GM11168 (cell line): ENCODE measurements around the gene COL12A1.

Experiments
- in situ Hi-C: fragments of 300-500 bp; cut with MboI; formaldehyde crosslinking; loops from one replicate; pipeline ENCODE4 v1.12.0; 2022; ENCODE audit warnings: low sequenced_read_pairs; ENCODE audit not compliant: unreplicated experiment

Gene COL12A1

DNA sequence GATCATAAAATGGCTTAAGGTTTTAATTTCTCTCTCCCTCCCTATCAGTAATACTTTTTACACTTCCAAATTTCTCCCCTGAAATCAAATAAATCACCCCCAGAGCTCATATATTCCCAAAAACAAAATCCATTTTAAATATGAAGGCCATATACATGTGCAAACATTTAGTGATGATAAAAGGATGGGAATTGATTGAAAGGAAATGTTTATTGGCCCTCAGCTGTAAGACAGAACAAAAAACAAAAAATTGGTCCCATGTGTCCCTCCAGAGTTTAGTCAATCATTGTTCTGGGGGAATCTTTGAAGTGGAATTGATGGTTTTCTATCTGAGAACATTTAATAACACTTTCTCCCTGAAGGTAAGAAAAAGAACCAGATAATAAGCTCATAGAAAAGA, 91.7 kb downstream of the COL12A1 start:
- in situ Hi-C loops: no loop called here

DNA sequence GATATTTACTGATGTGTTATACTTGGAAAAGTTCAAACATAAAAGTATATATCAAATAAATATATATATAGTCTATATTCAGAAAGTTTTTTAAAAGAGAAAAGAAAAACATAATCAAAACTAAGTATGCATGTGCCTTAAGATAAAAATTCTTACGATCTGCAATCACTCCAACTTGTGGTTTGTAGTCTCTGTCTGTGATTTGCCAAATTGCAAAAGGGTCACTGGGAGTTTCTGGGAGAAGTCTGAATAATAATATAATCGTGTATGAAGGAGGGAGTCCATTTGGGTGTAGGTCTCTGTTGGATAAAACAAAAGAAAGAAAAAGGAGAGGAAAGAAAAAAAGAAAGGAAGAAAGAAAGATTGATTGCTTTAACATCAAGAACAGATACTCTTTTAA, 92.4 kb downstream of the COL12A1 start:
- in situ Hi-C loops: no loop called here

DNA sequence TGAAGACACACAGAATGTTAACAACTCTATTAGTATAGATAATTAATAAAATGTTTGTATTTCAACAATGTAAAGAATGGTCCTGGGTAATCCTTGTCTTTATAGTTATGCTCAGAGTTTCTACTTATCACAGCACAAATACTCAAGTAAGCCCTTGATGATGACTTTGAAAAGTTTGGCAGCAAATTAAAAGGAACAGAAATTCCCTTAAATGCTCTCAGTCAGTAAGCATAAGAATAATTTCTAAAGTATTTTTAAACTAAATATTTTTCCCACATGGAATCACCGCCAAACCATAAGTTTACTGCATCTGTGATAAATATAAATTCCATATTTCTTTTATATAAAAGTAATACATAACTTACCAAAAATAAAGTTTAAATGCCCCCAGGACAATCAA, 96.1 kb downstream of the COL12A1 start:
- in situ Hi-C loops: no loop called here

DNA sequence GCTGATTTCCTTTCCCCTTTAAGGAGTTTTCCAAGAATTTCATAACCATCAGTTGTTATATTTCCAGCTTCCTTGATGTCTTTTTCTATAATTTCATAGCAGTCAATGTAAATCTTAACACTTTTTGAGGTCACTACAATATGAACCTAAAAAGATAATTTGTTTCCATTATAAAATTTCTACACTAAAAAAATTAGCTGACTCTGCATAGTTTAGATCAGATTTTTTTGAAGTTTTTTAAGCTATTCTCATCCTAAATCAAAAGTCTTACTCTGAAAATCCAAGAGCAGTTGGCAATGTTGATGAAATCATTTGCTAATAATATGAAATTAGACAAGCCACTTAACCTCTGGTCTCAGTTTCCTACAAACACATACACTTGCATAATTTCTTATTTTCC, 96.8 kb downstream of the COL12A1 start:
- in situ Hi-C loops: no loop called here

DNA sequence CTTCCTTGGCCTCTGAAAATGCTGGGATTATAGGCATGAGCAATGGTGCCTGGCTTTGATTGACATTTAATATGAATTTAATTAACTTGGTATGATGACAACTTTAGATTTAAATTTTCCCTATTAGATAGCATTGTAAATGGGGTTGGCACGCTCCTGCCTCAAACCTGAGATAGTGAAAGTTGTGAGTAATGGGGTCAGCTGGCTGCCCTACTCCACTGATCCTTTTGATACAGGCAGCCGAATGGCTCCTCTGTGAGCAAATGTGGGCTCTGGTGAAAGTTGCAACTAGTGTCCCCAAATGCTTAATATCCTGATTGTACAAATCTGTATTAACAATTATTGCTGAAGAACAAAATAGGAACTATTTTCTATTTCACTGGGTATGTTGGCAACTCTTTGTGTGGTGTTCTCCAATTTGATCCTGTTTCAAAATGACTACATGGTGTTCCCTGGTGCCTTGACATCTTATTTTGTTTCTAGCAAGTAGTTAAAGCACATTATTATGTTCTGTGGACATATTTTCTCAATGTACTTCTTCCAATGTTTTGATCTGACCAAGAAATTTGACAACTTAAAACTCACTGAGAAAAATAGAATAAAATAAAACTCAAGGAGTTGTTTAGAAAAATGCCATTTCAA, 97.4 kb downstream of the COL12A1 start:
- in situ Hi-C loops: no loop called here

DNA sequence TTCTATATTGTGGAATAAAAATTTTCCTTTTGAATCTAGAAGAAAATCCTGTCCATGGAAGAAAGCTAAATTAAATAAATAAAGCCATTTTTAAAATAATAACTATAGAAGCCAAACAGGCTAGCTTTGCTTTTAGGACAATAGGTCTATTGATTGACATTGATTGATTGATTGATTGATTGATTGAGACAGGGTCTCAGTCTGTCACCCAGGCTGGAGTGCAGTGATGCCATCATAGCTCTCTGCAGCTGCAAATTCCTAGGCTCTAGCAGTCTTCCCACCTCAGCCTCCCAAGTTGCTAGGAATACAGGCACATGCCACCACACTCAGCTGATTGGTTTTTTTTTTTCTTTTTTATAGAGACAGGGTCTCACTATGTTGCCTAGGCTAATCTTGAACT, 97.9 kb downstream of the COL12A1 start:
- in situ Hi-C loops: no loop called here

DNA sequence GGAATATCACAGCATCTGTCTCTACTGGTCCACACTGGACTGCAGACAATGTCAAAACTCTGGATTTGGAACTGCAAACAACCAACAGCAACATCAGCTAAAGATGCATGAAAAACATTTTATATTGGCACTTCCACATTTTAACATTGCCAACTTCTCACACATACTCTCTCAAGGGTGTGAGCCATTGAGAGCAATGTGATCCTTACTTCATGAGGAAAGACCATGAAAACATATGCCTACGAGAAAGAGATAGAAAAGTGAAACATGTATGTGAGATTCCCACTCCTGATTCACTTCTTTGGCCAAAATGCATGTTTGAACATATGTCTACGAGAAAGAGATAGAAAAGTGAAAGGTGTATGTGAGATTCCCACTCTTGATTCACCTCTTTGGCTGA, 99.4 kb downstream of the COL12A1 start:
- in situ Hi-C loops: no loop called here

DNA sequence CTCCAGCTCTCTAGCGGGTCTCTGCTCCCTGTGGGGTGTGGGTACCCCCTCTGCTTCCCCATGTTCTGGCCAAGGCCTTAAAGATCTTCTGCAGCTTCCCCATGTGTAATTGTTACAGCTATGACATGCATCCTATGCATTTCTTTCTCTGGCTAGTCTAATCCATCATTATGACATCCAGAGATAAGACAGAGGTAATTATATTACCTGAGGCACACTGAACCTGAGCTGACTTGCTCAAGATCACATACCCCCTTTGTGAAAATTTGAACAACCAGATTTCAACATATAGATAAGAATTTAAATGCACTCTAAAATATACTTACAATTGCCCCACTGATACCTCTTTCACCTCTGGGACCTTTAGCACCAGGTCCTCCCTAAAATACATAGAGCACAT, 102.4 kb downstream of the COL12A1 start:
- in situ Hi-C loops: no loop called here

DNA sequence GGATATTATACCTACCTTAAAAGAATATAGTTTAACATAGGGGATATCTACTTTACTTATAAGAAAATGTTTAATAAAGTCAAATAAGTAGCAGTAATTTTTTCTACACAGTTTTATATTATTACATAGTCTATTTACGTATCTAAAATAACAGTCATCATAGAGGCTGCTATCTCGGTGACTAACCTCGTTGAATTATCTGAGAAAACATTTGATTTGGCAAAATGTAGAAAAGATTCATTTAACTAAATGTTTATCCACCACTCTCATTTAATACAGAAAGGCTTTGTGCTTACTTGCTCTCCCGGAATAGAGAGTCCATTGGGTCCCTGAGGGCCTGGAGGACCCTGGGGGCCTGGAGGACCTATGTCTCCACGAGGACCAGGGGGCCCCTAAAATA, 103.6 kb downstream of the COL12A1 start:
- in situ Hi-C loops: no loop called here

DNA sequence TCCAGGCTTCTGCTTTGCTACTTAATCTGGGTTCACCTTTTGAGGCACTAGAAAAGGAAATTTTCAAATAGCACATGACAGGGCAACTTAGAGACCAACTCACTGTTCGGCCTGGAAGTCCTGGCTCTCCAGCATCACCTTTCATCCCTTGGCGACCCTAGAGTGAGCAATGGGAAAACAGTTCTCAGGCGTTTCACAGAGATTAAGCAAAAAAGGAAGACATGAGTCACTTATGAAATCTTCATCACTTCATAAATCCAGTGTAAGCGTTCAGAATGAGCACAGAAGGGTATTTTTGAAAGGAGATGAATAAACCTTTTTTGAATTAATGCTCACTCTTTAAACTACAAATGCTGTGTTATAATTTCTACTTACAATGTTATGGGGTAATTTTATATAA, 104.0 kb downstream of the COL12A1 start:
- in situ Hi-C loops: no loop called here

DNA sequence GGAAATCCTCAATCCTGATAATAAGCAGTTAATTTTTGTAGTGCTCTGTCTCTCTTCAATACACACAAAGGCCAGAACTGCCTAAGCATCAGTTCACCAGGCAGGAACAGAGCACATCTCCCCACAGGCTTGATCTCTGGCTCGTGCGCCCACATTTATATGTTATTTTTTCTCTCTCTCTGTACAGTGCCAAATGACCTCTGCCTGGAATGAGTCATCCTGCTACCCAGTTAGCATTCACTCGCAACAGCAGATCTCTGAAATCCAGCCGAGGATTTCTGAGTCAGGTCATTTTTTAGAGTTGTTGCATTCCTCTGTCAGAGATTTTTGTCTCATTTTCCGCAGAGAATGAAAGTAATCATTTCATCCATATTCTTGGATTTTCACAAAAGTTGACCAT, 107.1 kb downstream of the COL12A1 start:
- in situ Hi-C loops: no loop called here

DNA sequence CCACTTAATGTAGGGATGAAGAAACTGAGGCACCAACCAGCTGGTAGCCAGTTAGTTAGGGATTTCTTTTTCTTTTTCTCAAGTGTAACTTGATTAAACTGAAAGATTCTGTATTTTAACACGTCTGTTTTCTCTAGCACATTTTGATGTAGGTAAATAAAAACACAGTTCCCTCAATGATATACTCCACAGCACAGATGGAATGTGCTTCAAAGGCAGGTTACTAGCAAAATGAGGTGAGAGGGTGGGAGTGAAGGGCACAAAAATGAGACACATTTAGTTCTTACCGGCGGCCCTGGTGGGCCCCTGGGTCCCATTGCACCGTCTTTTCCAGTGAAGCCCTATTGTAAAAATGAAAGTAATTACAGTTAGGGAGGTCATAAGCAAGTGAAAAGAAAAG, 108.9 kb downstream of the COL12A1 start:
- in situ Hi-C loops: no loop called here

DNA sequence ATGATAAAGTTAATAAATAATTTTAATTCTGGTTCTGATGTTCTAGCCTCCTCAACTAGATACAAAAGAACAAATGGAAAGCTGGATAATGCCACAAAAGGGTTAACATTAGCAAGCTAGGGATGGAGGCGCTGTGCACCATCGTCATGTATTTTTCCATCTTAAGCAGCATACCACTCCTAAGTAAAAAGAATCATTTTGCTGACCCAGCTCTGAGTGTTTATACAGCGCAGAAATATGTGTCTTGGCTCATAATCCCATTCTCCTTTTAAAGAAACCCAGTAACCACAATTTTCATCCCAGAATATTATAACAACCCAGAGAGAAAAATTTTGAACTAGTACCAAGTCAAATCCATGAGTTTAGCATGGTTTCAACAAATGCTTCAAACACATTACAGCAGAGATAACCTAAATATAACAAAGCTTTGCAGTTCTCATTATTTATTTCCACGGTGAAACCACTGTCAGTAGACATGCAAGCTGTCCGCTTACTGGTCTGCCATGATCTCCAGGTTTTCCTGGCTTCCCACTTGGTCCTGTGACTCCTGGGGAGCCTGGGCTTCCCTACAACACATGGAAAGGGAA, 111.1 kb downstream of the COL12A1 start:
- in situ Hi-C loops: no loop called here

DNA sequence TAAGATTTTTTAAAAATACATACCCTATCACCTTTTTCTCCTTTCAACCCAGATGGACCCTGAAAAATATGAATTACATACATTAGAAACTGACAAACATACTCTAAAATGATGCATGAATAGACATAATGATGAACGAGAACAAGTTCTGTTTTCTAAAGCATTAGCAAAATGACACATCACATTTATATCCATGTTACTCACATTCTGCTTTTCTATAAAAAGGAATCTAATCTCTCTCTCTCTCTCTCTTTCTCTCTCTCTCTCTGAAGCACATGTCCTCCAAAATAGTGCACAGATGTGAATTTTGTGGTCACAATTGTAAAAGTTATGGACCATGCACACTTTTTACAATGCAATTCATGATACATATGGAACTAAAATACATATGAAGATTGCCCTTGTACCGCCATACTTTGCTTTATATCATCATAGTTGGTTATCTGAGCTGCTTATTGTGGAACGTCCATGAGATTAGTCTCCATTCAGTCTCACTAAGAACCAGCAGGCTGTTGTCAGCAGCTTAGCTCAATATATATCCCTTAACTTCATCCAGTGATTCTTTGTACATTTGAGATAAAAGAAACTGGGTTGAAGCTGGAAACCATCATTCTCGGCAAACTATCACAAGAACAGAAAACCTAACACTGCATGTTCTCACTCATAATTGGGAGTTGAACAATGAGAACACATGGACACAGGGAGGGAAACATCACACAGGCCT, 114.2 kb downstream of the COL12A1 start:
- in situ Hi-C loops: no loop called here

DNA sequence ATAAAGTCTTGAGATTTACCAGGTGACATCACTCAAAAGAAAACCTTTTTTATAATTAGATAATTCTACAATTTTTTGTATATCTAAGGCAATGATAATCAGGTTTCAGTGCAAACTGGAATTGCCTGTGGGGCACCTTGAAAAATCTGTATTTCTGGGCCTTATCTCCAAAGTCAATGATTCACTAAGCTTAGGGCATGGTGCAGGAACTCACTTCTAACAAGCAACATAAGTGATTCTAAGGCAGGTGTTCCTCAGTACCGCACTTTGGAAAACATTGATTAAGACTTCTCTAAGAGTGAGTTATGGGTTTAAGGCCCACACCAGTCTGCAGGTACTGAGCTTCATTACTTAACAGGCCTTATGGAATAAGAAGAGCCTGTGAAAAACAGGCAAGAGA, 115.3 kb downstream of the COL12A1 start:
- in situ Hi-C loops: no loop called here

DNA sequence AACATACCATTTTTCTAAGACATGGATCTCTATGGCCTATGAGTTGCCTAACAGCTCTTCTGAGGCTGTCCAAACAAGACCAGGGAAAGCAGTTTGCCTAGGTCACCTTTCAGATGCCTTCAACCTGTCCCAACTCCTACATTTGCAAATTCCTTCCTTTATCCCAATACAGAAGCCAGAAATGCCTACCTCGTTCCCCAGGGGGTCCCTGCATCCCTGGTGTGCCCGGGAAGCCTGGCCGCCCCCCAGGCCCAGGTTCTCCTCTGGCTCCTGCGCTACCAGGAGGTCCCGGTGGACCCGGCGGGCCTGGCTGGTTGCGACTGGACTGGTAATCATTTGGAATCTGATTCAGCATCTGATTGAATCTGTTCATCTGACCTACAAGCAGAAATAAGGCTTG, 115.9 kb downstream of the COL12A1 start:
- in situ Hi-C loops: no loop called here

DNA sequence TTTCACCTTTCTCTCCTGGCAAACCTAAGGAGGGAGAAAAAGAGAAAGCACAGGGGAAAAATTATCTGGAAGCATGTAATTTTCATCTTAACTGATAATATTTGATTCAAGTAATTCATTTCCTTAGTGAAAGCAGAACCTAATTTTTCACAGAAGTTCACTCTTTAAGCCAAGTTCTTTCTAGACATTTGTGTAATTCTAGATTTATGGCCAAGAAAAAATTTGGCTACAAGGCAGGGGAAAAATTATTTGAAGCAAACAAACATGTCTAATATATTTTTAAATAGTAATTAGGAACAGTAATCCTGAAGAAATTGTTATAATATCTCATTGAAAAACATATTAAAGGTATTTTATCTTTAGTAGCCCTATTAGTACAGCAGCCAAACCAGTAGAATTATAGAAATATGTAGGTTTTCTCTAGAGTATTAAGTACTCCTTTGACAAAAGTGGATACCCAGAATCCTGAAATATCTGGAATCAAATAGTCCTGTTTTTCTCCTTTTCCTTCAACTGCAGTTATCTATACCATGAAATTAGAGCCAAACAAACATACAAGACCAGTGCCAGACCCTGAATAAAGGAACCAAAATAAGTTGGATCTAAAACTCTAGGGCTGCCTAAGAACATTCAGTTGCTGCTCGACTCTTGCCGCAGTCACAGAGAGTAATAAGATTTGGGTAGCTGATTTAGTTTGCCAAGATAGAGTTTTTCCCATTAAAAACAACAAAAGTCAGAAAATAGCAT, 116.5 kb downstream of the COL12A1 start:
- in situ Hi-C loops: no loop called here

DNA sequence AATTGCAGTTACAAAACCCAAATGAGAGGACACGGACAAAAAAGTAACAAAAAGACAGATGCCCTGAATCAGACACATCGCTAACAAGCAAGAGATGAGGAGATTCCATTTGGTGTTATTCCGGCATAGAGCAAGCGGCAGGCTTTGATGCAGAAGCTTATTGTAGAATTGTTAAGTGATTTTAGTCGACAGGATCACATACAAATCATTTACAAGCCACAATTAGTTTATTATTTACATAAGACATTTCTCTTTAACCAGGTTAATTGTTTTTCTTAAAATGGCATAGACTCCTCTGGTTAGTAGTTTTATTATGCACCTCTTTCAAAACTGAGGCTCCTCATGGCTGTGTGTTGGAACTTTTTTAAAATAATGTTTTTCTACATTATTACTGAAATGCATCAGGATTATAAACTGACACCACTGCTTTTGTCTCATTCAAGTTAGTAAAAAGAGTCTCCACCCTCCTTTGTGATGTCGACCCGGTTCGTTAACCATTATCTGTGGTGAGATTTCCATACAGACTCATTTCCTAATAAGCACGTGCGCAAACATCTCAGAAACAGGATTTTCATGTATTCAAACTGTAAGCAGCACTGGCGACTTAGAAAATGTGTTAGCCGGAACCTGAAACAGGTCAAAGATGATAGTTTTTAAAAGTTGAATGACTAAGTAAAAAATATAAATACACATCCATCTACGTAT, 119.8 kb downstream of the COL12A1 start:
- in situ Hi-C loops: no loop called here

DNA sequence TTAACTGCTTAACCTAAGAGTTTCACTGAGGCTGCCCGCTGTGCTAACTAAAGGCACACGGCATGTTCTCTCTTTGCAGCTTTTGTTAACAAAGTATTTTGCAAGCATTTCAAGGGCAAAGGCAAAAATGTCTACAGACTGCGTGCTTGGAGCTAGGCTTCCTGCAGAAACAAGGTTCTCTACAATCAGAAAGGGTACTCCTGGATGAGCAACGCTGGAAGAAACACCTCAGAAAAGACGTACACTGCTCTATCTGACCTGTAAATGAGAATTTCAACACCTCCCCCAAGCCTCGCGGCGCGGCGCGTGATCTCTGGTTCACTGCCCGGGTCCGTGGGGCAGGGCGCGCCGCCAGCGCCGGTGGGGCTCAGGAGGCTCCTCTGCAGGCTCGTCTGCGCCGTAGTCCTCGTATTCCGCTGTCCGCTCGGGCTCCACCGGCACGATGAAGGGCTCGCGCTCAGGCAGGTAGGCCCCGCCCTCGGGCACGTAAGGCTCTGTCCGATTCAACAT, 120.9 kb downstream of the COL12A1 start:
- in situ Hi-C loops: no loop called here

DNA sequence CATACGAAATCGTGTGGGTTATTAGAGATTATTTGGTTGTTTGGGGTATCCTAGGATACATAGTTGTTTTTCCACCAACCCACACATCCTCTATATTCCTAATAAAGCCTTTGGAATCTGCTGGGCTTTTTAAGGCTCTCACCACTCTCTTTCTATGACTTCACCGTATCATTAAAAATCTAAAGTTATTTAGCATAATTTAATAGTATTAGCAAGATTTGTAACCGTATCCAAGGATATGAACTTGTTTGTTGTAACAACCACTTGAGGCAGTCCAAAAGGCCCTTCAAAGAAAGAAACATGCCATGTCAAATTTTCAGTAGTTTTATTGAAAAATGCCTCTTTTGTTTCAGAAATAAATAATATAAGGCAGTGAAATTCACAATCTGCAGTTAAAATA, 121.8 kb downstream of the COL12A1 start:
- in situ Hi-C loops: no loop called here
